CD4-positive, alpha-beta T cell treated with Interleukin-6 at 100 ng/mL for 8 hours (primary cell): ENCODE data around the gene ACO2.
"Not testable (repeated sequence)": the region's sequence is repeated elsewhere in the genome, so short reads cannot be mapped to it uniquely, and the experiment has no call there.

ENCODE experiments used
- DNase-seq: peaks from one replicate; pipeline ENCODE4 v3.0.0-alpha.2; 2020; ENCODE audit warnings: mixed read lengths, low spot score

The ACO2 gene

DNA sequence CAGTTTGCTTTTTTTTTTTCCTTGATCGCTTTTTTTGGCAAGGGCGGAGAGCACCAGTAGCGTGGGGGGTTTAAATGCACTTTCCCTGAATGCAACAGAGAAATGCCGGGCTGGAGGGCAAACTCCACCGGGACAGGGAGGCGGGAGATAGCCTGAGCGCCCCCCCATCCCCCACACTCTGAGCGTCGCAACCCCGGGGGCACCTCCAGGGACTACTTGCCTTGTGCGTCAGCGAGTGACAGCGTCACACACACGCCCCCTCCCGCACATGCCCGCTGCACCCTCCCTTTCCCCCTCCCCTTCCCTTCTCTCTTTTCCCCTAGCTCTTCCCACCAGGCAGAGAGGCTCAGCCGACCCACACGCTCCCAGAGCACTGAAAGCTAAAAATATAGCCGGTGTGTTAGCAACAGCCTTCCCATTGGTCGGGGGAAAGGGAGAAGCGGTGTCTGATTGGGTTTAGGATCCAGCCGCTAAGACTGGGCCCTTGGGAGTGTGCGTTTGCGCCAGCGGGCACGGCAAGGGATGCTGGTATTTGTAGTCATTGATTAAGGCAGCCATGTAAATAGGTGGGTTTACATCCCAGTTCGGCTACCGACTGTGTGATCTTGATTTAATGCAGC, 20.6 kb upstream of the ACO2 start:
- peak; percentile 94 for DNase-seq

DNA sequence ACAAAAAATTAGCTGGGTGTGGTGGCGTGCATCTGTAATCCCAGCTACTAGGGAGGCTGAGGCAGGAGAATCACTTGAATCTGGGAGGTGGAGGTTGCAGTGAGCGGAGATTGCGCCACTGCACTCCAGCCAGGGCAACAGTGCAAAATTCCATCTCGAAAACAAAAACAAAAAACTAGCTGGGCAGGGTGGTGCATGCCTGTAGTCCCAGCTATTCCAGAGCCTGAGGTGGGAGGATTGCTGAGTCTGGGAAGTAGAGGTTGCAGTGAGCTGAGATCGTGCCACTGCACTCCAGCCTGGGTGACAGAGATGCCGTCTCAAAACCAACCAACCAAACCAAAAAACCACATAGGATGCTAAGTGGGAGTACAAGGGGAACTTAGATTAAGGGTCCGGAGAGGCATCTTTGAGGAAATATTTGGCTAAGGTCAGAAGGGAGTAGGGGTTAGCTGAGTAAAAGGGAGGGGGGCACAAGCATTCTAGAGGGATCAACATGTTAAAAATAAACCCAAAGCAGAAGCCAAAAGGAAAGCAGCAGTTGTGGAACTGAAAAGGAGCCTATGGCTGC, 10.7 kb upstream of the ACO2 start:
- DNase-seq, result no peak

DNA sequence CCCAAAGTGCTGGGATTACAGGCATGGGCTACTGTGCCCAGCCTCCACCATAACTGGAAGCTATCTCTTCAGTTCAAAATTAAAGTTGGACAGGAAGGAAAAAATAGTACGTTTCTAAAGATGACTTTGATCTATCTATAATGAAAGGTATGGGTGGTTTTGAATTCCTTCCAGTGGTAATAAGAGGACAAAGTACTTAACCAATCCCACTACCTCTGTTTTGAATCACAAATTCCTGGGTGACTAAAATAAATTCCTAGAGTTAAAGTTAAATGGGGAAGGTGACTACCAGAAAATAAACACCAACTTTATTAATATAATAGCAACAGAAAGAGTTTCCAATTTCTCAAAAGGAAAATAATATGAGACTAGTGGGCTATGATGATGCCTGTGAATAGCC, 9.5 kb upstream of the ACO2 start:
- no peak for DNase-seq

DNA sequence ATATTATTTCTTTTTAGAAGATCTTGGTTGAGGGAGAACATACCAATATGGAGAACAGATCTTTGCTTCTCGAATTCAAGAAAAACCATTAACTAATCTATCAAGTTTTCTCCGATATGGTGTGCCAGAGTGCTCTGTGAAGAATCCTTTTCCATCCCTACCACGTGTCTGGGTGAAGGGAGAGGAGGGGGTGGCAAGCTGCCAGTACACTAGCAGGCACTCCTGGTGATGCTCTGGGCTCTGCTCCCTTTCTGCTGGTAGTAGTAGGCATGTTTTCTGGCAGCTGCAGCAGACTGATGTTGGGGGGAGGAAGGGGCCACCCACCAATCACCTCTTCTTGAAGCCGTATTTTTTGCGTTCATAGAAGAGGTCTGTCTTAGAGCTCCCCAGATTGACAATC, 8.8 kb upstream of the ACO2 start:
- DNase-seq, result not testable (repeated sequence)

DNA sequence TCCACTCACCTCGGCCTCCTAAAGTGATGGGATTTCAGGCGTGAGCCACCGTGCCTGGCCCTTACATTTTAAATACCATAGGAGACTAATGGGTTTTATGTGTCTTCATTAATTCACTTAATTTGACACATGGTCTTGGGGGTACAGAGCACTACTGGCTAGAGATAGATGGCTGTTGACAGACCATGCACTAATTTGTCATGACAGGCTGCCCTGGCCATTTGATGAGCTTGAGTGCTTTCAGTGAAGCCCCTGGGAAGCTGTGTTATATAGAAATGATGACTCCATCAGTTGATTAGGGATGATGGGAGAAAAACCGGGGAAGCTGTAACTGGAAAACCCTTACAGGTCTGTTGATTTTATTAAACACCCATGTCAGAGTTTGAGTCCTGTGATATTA, 7.0 kb upstream of the ACO2 start:
- no peak for DNase-seq

DNA sequence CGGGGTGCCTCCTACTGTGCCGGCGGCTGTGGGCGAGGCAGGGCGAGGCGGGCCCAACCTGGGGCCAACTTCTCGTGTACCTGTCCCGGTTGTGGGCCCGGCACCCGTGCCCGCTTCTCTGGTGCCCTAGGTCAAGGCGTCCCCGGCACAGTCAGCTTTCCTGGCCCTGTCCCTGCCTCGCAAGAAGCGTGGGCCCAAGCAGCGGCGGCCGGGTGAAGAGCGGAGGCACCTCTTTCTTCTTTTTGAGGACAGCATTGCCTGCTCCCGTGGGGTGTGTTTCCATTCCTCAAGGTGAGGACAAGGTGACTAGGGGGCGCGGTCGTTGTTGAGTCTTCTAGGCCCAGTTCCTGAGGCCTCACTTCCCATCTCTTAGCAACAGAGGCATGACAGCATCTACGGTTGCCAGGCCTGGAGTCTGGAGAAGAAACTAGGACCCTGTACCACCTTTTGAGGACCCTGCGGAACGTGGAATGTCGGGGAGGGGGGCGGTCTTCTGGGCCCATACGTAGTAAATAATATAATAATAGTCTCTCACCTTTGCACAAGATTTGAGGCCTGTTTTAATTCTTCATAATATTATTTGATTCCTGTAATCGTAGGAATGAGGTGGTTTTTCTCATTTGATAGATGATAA, 418 bp downstream of the ACO2 start:
- DNase-seq, result peak; percentile 2

DNA sequence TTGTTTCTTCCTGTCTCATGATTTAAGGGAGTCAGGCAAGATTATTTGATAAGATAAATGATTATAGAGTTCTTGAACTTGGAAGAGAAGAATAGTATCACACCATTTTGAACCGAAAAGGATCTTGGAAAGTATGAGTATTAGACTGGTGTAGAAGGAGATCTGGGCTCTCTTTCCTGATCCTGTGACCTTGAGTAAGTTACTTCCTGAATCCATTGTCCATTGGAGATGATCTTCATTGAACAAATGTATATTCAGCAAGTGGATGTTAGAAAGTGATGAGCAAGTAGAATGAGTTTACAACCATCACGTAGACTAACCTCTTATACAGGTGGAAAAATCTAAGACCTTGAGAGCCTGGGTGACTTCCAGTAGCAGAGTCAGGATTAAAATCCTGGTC, 2.0 kb downstream of the ACO2 start:
- no peak for DNase-seq

DNA sequence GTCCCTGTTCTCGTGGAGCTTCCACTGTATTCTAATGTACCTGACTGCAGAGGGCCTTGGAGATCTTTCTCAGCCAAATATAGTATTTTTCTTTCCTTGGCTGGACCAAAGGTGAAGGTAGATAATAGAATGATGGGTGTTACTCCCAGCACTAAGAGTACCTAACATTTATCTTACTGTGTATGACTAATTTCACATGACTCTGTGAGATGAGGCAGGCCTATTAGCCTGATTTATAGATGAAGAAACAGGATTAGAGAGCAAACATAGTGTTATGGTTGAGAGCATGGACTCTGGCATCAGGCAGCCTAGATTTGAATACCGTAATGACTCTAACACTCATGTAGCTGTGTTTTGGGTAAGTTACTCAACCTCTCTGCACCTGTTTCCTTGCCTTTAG, 2.7 kb downstream of the ACO2 start:
- DNase-seq, result no peak

DNA sequence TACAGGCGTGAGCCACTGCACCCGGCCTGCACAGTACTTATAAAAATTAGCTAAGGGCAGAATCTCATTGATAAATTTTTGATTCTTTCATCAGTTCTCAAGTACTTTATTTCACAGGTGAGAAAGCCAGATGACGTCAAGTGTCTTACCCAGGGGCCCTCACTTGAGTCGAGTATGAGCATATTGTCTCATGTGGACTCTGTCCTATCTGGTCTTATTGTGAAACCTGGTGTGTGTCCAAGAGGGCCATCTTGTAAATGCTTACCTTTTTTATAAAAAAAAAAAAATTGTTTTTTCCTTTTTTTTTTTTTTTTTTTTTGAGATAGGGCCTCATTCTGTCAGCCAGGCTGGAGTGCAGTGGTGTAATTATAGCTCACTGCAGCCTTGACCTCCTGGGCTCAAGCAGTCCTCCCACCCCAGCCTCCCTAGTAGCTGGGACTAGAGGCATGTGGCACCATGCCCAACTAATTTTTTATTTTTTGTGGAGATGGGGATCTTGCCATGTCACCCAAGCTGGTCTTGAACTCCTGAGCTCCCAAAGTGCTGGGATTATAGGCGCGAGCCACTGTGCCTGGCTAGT, 6.0 kb downstream of the ACO2 start:
- no peak for DNase-seq

DNA sequence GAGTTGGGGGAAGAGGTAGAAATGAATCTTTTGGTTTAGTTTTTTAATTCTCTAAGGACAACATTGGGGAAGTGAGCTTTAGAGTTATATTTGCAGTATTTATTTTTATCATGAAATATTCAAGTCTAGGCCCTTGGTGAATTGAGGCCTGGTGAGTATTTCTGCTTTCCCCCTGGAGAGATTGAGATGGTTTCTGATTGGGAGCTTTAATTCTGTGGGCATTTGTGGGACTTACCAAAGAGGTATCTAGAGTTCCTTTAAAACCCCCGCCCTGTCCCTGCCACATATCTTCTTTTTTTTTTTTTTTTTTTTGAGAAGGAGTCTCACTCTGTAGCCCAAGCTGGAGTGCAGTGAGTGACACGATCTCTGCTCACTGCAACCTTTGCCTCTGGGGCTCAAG, 9.6 kb downstream of the ACO2 start:
- no peak for DNase-seq

DNA sequence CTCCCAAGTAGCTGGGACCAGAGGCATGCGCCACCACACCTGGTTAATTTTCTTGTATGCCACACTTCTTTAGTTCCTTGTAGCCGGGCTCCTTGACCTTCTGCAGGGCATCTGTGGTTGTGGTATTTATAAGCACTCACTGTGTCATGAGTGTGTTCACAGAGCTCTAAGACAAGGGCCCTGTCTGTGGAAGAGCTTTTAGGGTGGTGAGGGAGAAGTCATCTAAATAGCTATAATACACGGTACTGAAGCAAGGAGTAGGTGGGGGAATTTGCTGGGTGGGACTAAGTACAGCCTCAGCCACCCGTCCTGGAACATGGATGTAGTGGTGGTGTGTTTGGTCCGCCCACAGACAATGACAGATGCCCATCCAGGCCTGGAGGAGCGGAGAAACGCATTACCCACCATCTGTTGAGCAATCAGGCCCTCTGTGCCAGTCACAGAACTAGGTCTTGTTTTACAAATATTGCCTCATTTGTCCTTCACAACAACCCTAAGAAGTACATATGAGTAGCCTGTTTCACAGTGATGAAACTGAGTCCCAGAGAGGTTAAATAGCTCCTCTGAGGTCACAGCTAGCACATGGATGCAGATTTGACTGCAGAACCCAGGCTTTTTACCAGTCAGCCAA, 10.1 kb downstream of the ACO2 start:
- no peak for DNase-seq

DNA sequence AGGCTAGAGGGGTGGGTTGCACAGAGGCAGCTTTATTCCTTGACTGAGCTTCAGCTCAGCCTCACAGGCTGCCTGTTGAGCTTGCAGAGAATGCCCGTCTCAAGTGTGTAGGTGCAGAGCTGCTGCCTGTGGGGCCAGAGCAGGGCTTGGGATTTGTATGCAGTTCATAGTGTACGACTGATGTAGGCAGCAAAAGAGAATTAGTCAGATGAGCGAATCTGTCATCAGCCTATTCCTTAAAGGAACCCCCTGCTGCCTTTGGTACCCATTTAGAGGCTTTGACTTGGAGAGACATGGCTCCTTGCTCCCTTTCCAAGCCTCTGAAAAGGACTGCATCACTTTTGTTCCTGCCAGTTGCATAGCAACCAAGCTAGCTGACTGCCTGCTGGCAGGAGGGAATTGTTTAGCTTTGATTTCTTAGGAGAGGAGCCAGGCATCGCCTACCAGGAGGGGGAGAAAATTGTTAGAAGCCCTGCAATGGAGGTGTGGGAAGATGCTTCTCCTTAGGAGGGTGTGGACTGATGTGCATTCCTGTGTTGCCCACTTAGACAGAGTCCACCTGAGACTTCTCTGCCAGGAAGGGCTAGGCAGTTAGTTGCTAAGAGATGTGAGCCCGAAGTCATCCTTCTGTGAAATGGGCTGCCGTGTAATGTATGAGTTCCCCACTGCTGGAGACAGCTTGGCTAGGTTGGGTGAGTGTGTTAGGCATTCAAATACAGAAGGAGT, 10.9 kb downstream of the ACO2 start:
- DNase-seq, result no peak

DNA sequence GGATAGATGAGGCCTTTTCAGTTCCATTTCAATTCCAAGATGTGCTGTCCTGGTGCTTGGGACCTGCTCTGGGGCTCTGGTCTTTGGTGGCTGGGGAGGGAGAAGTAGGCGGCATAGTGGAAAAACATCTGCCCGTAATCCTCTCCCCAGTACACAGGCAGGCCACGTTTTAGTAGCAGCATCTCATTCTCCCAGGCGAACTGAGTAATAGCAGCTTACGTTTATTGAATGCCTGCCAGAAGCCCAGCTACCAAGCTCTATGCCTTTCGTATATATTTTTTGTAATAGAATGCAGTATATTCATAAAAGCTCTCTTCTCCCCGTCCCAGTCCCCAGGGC, 11.4 kb downstream of the ACO2 start:
- DNase-seq, result no peak

DNA sequence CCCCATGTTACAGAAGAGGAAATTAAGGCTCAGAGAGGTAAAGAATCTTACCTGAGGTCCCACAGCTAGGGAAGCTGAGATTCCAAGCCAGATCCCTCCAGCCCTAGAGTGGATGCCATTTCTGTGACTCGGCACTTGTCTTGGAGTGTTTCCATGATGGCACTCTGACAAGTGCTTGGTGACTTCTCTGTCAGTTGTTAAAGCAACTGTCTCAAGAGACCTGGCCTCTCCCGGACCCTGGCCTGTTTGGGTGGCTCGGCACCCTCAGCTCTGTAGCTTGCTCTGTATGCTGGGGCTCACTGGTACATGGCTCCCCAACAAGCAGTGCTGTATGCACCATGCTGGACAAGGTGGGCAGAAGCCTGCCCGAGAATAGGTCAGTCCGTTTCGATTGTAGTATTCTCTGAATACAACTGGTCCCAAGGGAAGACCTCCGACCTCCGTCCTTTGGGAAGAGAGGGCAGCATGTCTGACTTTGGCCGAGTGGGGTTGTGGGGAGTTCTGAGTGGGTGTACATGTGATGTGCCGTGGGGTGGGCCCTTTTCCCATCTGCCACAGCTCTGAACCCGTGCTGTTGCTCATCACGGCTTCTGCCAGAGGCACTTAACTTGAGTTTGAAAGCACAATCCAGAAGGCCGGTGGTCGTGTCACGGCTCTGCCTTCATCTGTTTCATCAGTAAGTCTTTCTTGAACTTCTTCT, 12.4 kb downstream of the ACO2 start:
- DNase-seq, result no peak

DNA sequence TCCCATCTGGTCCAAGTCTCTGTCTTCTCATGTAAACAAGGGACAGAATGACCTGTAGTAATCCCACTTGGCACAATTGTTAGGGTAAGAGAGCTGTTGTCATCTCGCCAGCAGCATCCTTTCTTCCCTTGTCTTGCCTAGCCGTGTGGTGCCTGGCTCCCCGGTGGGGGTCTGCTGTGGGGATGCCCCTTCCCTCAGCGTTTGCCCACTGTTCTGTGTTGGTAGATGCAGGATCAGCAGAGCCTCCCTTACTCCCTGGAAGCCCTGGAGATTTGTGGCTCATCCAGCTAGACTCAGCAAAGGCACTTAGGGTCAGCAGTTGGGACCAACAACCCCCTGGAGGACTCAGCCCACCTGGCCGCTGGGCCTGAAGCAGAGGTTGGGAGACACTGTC, 13.0 kb downstream of the ACO2 start:
- DNase-seq, result no peak

DNA sequence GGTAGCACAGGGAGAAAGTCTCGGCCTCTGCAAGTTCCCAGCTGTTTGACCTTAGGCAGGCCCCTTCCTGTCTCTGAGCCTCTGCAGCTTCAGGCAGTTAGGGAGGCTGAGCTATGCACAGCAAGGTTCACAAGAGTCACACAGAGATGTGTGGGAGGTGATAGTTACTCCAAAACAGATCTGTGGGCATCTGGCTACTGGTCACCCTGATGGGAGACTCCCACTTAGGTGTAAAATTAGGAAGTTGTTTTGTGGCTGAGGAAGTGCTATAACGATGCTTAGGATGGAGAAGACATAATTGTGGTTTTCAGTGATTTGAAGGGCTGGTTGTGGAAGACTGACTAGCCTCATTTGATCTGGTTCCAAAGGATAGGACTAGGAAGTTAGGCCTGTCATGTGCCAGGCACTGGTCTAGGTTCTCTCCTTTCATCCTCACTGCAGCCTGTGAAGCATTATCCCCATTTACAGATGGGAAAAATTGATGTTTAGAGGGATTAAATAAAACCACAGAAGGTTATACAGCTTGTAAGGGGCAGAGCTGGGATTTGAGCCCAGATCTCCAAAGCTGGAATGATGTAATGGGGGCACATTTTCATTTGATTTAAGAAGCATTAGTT, 13.5 kb downstream of the ACO2 start:
- DNase-seq, result no peak

DNA sequence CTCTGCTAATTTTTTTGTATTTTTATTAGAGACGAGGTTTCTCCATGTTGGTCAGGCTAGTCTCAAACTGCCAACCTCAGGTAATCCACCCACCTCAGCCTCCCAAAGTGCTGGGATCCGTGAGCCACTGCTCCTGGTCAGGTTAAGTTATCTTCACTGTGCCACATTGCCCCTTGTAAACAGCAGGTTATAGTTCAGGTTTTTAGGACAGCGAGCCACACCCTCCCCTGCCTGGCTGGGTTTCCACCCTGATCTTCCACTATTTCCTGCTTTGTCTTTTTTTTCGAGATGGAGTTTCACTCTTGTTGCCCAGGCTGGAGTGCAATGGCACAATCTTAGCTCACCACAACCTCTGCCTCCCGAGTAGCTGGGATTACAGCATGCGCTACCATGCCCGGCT, 16.1 kb downstream of the ACO2 start:
- DNase-seq, result no peak

DNA sequence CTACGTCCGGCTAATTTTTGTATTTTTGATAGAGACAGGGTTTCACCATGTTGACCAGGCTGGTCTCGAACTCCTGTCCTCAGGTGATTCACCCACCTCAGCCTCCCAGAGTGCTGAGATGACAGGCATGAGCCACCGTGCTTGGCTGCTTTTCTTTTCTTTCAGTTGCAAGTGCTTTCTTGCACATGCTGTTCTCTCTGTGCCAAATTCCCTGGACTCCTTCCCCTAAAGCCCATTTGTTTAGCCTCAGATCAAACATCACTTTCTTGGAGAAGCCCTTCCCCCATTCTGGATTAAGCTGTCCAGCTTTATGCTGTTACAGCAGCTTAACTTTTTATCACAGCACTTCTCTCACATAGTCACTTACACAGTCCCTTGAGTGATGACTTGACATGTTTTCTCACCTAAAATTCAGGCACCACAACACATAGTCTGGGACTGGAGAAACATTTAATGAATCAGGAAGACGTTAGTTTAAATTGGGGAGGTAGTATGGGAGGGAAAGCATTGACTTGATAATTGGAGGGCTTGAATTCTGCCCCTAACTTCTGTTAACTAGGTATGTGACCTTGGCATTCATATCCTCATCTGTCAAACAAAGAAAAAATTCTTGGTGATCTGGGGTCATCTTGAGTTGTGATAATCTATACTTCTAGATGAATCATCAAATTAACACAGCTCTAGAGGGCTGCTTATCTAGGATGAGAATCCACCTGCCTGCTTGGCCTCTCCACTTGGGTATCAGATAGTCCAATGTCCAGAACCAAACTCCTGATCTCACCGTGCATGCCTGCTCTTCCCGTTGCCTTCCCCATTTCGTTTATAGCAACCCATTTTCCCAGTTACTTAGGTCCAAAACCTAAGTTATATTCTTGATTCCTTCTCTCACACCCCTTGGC, 18.4 kb downstream of the ACO2 start:
- no peak for DNase-seq

DNA sequence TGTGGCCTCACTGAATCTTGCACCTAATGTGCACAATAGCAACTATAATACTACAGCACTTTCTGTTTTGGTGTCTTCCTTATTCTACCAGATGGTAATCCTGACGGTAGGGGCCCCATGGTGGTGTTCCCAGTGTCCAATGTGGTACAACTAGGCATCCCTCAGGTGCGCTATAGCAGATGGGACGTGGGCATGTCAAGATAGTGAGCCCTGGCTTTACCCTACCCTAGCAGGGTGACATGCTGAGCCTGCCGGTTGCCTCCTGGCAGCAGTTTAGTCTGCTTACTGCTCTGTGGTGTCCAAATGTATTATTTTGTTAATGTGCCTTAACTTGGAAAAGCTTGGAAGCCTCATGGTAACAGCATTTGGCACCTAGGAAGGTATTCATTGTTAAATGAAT, 19.2 kb downstream of the ACO2 start:
- no peak for DNase-seq

DNA sequence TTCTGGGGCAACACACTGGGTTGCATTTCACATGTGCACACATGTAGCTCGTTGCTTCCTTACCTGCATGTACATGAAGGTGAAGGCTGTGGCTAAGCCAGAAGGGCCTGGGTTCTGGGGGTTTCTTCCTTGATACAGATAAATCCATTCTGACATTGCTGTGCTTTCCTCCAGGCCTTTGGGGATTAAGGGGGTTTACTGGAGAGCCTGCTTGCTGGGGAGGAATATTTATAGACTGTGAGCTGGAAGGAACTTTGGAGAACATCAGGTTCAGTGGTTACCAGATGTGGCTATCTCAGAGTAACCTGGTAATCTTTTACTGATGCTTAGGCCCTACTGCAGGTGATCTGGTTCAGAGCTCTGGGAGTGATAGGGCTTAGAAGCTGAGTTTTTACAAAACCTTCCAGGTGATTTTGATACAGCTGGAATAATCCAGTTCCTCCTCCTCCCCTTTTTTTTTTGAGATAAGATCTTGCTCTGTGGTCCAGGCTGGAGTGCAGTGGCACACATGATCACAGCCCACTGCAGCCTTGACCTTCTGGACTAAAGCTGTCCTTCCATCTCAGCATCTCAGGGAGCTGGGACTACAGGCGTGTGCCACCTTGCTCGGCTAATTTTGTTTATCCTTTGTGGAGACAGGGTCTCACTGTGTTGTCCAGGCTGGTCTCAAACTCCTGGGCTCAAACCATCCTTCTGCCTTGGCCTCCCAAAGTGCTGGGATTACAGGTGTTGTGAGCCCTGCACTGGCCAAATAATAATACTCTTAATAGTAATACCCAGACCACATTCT, 19.9 kb downstream of the ACO2 start:
- DNase-seq, result no peak
